HG02588 (cell line): ENCODE results near the gene MTFP1.
A peak's percentile ranks its signal among the peaks of the same experiment; 100 is the strongest.

Experiments
- ATAC-seq: cut with Tn5 transposase; IDR thresholded peaks from one replicate; pipeline ENCODE4 v1.9.1; 2021; ENCODE audit warnings: mild to moderate bottlenecking, moderate library complexity; ENCODE audit not compliant: unreplicated experiment

Gene MTFP1, protein sequence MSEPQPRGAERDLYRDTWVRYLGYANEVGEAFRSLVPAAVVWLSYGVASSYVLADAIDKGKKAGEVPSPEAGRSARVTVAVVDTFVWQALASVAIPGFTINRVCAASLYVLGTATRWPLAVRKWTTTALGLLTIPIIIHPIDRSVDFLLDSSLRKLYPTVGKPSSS

DNA sequence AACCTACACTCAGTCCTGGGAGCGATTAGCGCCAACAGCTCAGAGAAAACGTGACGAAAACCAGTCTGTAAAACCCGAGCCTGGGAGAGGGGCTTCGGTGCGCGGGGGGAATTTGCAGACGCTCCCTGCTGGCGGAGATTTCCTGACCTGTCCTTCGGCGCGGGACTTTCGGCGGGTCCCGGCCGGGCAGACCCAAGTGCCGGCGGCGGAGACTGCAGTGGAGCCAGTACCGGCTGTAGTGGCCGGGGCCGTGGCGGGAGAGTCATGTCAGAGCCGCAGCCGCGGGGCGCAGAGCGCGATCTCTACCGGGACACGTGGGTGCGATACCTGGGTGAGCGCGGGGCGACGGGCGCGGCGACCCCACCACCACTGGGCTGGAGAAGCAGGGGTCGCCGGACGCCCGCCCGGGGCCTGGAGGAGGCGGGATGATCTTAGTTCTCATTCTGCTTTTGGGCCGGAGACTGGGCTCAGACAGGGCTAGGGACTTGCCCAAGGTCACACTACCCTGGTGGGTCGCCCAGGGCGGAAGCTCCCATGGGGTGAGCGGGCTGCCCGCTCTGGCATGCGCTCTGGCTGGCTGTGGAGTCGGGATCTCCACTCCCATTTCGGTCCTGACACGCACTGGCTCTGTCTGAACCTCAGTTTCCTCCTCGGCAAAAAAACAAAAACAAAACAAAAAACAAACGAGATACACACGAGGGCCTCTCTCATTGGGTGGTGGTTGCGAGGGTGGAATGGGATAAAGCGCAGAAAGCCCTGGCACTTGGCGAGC lies at the start of gene MTFP1:
TSS of gene MTFP1 (plus strand) at position 153 of the 772 bp plus-strand sequence. CDS start at position 265, 112 bp downstream.
- ATAC-seq: no peak

DNA sequence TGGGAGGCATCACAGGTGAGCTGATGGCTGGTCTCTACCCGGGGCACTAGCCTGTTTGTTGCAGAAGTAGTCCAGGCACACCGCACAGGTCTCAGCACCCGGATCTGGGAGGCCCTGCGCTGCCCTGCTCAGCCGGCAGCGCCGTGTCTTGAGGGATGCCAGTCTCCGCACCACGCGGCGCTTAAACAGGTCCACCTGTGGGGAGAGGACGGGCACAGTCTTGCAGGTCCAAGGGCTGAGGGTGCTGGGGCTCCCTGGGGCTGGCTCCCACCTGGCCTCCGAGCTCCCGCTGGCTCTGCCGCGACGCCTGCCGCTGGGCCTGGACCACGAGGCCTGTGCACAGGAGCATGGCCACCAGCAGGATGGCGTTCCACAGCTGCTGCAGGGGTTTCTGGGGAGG lies 45.6 kb upstream of the MTFP1 start:
- ATAC-seq: no peak

DNA sequence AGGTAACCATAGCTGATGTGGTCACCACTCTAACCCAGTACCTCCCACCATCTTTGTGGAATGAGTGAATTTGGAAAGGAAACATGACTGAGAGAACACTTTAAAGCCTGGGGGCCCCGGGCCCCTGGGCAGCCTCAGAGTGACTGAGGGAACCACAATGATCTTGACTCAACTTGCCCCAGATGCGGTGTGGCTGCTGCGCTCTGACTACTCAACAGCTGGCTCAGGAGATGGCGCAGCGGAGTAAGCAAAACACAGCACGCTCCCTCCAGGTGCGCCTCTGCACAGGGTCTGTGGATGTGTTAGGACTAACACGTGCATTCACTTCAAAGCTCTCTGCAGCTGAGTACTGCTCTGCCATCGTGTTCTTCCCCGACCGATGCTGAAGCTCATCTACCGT lies 44.3 kb upstream of the MTFP1 start:
- ATAC-seq: no peak

DNA sequence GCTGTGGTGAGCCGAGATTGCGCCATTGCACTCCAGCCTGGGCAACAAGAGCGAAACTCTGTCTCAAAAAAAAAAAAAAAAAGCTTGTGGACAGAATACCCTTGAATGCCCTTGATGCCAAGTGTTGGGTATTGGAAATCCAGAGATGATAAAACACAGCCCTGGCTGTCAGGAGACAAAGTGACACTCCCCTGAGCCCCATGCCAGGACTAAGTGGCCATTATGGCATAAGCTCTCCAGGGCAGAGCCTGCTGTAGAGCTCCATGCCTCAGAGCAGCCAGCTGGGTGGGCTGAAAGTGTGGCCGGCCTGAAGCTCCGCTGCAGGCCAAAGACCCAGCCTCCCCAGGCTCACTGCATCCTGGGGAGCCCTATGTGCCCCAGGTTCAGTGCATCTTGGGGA lies 43.2 kb upstream of the MTFP1 start:
- ATAC-seq: no peak

DNA sequence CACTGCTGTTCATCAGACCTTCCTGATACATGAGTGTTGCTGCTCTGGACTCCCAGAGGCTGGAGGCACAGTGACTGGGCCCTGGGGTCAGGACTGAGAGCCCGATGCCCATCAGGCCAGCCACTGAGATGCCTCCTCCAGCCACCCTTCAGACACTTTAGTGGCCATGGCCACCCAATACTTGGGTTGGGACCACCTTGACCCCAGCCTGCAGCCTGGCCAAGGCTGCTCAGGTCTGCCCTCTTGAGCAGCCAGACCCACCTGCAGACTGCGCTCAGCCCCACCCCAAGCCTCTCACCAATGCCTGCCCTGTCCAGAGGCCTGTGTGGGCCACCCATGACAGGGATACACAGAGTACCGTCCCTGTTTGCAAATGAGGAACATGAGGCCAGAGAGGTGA lies 42.5 kb upstream of the MTFP1 start:
- ATAC-seq: no peak

DNA sequence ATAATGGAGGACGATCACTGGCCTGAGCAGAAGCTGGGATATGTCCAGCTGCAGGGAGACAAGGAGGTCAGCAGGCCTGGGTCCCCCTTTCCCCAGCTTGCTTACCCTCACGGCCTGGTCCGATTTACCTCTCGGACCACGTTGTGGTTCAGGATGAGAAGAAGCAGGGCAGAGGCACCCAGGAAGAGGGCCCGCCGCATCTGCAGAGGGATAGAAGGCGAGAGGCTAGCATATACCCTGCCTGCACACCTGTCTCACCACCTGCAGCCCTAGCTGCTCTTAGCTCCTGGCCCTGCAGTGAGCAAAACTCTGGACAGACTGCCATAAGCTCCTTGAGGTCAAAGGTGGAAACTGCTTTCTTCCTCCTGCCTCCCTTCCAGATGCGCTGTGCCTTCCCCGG lies 39.6 kb upstream of the MTFP1 start:
- no peak for ATAC-seq

DNA sequence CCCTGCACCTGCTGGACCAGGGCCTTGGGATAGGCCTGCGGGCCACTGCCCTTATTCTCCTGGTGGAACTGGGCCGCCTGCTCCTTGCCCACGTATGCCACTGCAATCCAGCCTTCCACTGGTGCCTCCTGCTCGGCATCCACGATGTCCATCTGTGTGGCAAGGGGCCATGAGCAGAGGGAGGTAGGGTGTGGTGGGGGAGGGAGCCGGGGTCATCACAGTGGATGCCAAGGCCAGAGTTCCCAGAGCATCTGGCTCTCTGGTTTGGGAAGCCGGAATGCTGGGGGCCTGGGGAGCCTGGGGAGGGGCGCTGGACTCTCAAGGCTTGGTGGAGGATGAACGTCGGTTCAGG lies 39.0 kb upstream of the MTFP1 start:
- no peak for ATAC-seq

DNA sequence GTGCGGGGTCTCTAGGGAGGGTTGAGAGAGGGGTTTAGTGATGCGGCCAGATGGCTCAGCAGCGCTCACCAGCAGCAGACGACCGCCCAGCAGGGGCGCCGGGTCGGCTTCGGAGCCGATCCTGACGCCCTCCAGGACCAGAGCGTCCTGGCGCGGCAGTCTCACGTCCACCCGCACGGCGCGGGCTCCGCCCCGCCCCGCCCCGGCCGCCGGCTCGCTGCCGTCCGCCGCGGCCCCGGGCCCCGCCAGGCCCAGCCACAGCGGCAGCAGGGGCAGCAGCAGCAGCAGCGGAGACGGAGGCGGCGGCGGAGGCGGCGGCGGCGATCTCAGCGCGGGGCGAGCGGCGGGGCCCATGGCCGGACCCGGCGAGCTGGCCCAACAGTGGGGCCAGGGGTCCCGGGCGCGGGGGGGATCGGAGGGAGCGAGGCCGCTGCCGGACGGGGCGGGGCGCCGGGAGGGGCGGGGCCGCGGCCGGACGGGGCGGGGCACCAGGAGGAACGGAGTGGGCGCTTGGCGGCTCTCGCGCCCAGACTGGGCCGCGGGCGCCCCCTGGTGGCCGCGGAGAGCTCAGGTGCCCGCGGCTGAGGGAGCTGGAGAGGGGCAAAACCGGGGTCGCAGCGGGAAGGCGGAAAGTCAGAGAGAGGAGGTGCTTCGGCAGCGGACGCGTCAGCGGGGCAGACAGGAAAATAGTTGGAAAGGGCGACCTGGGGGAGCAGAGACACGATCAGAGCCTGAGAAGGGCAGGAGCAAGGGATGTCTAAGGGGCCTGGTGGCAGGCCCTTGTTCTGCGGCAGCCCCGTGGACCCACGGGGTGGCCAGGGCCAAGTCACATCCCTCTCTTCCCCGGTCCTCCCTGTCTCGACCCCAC lies 38.4 kb upstream of the MTFP1 start, which contains the start of gene RNF215:
TSS of gene RNF215 (minus strand) at position 452 of the 868 bp plus-strand sequence. CDS start at position 354, 98 bp downstream.
- ATAC-seq: peak; percentile 67

DNA sequence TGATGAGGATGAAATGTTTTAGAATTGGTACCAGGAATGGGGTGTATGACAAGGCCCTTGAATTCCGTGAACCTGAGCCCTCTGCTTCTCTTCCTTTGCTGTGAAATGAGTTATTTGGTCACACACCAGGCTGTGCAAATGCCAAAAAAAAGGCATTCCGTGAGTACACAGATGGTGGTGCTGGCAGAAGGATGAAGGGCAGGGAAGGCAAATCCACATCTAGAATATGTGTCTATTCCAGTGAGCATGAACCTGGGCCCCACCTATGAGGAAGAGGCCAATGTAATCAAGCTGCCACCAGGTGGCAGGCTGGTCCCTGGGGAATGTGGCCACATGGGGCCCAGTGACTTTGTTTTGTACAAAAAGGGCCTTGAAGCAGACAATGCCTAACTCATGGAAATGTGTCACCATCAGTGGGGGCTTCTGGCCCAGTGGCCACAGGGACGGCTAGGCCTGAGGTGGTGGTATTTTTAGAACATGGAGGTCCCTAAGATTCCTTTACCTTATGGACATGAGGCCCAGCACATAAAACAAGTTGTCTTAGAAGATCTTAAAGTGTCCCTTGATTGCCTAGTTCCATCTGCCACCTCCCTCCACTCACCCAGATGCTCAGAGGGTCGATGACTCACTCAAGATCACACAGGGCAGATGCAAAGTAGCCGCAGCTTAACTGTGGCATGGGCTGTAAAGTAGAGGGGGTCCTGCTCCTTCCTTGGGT lies 34.4 kb upstream of the MTFP1 start:
- no peak for ATAC-seq

DNA sequence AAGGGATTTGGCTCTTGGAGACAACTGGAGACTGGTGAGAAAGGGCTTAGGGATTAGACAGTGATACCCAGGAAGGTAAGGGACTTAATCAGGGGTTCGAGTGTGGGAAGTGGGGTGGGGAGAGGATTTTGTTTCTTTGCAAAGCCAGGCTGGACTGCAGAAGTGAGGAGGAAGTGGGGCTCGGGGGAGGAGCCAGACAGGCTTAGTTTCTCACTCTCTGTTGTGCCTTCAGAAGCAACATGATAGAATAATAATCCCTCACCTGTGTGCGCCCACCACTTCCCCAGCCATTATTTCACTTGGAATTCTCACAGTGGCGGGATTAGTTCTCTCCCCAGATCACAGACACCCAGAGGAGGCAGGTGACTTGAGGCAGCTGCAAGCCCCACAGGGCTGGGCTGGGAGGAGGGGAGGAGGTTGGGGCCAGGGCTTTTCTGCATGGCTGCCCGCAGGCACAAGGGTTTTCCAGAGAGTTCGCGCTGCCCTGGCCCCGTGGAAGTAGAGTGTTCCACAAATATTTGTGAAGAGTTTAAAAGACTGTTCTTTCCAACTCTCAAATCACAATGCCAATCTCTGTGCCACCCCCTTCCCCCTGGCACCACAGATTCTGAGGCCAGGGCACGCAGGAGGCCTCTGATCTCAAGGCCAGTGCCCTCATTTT lies 32.8 kb upstream of the MTFP1 start:
- no peak for ATAC-seq

DNA sequence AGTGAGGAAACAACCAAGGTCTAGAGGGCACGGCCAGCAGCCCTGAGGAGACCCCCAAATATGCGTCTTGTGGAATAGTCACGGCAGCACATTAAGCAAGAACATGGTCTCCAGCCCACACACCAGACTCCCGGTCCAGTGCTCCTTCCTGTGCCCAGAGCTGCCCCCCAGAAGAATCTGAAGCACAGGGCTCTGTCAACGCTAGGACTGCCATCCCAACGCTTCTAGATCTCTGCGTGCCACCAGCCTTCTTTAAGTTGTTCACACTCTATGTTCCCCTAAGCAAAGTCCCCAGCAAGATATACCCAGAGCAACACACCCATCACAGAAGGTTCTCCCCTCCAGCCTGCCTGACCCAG lies 32.3 kb upstream of the MTFP1 start:
- no peak for ATAC-seq

DNA sequence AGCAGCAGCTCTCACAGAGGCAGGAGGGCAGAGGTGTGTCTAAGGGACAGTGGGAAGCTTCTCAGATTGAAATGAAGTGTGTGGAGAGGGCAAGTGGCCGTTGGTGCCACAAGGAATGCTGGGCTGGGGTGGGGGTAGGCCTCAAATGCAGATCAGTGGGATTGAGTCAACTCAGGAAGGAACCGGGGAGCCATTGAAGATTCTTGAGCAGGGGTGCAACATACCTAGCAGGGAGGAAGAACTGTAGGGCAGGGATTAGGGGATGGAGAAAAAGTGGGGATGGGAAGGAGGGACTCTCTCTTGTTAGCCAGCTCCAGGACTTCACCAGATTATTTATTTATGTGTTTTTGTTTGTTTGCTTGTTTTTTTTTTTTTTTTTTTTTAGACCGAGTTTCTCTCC lies 31.7 kb upstream of the MTFP1 start:
- ATAC-seq: no peak

DNA sequence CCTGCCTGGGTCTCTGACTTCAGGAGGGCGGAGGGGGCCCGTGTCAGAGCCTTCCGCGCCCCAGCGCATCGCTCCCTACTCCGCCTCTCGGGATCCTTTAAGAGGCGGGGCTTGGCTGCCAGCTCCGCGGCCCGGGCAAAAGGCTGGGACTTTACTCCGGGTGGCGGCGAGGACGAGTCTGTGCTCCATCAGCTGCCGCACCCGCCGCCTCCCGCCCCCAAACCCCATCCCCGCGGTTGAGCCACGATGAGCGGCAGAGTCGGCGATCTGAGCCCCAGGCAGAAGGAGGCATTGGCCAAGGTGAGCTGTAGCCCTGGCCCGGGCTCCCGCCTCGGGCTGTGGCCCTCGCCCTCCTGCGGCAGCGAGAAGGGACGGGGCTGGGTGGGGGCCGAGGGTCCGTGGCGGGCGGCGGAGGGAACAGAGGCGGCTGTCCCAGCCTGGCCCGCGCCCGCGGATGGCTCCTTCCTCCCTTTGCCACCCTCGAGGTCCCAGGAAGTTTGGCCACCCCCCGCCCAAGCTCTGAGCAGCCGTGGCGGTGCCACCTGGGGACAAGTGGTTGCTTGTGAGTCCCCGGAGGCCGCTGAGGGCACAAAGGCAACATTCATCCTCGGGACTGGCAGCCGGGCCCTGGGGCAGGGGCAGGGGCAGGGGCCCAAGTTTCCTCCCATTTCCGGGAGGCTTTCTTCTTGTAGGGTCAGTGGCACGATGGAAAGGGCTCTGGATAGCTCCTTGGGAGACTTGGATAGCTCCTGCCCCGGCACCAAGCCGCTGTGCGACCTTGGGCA lies 28.5 kb upstream of the MTFP1 start, which contains the start of gene SEC14L2:
TSS of gene SEC14L2 (plus strand) at position 148 of the 785 bp plus-strand sequence. CDS start at position 247, 99 bp downstream.
- no peak for ATAC-seq

DNA sequence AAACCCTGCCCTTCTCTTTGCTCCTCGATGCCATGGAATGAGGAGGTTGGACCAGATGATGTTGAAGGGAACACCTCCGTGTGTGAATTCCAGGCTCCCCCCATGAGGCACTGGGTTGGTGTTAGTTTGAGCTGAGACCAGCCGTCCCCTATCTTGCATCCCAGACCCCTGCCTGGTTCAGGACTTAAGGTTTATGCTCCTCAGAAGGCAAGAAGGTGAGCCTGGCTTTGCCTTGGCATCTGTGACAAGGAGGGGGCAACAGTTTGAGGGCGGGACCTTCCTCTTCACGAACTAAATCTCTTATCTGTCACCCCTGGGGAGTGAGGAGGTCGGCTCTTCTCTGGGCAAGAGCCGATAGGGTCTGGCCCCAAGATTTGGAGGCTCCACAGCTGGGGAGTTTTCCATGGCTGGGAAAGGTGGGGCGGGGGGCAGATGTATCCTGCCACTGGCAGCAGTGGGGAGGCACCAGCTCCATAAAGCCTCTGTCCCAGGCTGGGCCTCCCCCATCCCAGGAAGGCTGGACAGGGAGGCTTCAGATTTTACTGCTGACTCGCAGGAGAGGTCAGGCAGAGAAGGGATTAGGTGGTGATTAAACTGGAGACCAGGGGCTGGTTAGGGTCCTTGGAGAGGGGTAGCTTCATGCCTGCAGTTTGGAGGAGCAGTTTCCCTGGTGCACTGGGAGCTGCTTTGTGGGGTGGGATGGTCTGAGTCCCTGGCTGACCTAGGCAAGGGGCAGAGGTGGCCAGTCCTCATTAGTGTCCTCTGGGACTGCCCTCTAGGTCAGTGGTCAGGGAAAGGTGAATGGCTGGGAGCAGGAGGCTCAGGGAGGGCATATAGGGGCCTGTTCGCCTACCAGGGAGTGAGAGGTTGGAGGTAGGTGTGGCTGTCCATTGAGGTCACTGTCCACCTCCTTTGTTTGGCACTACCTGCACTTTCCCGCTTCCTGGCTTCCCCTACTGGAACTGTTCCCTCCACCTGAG lies 27.6 kb upstream of the MTFP1 start:
- no peak for ATAC-seq

DNA sequence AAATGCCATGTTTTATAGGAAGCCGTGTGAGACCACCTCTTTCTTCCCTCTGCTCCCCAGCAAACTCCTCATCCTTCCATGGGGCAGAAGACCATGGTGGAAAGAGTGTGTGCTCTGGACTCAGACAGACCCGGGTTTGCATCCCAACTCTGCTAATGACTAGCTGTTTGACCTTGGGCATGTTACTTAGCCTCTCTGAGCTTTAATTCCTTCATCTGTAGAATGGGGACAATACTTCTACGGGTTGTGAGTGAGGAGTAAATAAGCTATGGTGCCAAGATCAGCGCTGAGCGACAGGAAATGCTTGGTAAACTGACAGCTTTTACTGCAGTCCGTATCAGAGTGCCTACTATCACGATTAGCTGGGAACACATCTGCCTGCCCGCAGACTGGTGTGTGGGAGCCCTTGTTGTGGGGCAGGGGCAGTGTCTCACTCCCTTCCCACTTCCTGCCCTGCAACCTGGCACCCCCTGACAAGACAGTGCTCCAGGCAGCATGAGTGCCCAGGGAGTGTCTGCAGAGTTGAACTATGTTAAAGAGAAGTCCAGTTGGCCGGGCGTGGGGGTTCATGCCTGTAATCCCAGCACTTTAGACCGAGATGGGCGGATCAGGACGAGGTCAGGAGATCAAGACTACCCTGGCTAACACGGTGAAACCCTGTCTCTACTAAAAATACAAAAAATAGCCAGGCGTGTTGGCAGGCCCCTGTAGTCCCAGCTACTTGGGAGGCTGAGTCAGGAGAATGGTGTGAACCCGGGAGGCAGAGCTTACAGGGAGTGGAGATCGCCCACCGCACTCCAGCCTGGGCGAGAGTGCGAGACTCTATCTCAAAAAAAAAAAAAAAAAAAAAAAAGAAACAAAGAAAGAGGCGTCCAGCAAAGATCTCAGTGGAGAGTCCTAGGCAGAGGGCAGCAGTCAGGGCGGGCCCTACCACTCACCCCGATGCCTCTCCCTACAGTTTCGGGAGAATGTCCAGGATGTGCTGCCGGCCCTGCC lies 26.6 kb upstream of the MTFP1 start:
- no peak for ATAC-seq

DNA sequence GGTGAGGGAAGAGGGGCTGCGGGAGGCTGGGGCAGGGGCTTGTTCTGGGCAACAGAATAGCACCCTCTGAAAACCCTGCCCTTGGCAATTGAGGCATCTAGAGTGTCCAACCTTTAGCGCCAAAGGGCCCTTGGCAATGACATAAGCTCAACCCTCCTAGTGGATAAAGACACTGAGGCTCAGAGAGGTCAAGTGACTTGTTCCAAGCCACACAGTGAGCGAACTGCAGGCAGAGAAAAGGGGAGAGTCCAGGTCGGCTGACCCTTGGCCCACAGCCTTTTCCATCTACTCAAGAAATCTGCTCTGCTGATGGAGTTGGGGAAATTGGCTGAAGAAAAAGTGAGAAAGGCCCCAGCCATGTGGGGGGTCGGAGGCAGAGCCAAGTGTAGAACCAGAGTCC lies 25.9 kb upstream of the MTFP1 start:
- ATAC-seq: no peak

DNA sequence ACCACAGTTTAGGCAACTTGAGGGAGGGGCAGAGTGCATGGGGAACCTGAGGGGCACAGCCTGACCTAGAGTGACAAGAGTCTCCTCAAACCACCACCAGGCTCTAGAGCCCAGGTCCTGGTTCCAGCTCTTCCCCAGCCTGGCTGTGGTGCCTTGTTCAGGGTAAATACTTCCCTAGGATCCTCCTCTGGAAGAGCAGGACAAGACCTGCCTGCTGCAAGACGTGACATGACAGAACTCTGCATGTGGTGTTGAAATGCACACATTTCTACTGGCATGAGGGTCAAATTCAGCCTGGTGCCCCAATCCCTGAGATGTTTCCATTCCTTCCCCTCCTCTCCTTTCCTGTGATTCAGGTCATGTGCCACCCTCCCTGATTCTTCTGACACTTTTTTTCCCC lies 25.4 kb upstream of the MTFP1 start:
- ATAC-seq: no peak
